Retinal pigment epithelial cell (primary cell): ENCODE data around the gene PABPN1L.

Experiments
- DNase-seq: peaks from one replicate; pipeline ENCODE4 v3.0.0-alpha.2; 2010; ENCODE audit warnings: low read depth
- H3K4me3 ChIP-seq: 2 replicates; pipeline ENCODE4 v1.5.1; 2011; ENCODE audit warnings: mild to moderate bottlenecking, low read length, control low read depth, moderate library complexity
- CTCF ChIP-seq: conservative IDR thresholded peaks from 2 replicates; pipeline ENCODE4 v1.5.1; 2011; ENCODE audit warnings: low read depth, low read length, control low read depth, inconsistent platforms

PABPN1L gene

GRCh38 chr16:88843256-88843655, 23.2 kb downstream of the PABPN1L start:
- no peak for DNase-seq
- TF ChIP-seq CTCF: no peak
- no peak overlapping the region for H3K4me3 ChIP-seq

- TF ChIP-seq CTCF: no peak
- no peak overlapping the region for H3K4me3 ChIP-seq
- DNase-seq: no peak
Observed at GRCh38 chr16:88842806-88843205, 23.7 kb downstream of the PABPN1L start.

GRCh38 chr16:88842308-88842756, 24.1 kb downstream of the PABPN1L start:
- no peak overlapping the region for H3K4me3 ChIP-seq
- no peak for TF ChIP-seq CTCF
- no peak for DNase-seq

- no peak for DNase-seq
- H3K4me3 ChIP-seq: no peak overlapping the region
- no peak for TF ChIP-seq CTCF
Observed at GRCh38 chr16:88841521-88842307, 24.7 kb downstream of the PABPN1L start.

- TF ChIP-seq CTCF: no peak
- no peak overlapping the region for H3K4me3 ChIP-seq
- no peak for DNase-seq
Observed at GRCh38 chr16:88840600-88841215, 25.8 kb downstream of the PABPN1L start.

- DNase-seq: no peak
- no peak for TF ChIP-seq CTCF
- no peak overlapping the region for H3K4me3 ChIP-seq
Observed at GRCh38 chr16:88839745-88840599, 26.5 kb downstream of the PABPN1L start.
